ENCODE data around the gene CIAPIN1.
A peak's percentile ranks its signal among the peaks of the same experiment; 100 is the strongest.

The CIAPIN1 gene

GRCh38 chr16:57423152-57423551 lies 24.0 kb downstream of the CIAPIN1 start:
- no peak overlapping the region for H3K9ac ChIP-seq (ENCODE audit: low read depth, low read length)
- H3K4me2 ChIP-seq (ENCODE audit: insufficient read depth, low read length): no peak overlapping the region
- no peaks in the 10 kb centered on the region for H3K9me3 ChIP-seq (ENCODE audit: insufficient read depth, low read length, severe bottlenecking)
- no peak overlapping the region for H3K27ac ChIP-seq (ENCODE audit: low read length)
- DNase-seq (no peak), ATAC-seq (ENCODE audit: insufficient read depth, low read depth) (no peak)
- no peaks in the 10 kb centered on the region for H3K79me2 ChIP-seq (ENCODE audit: insufficient read depth, low read length)
- no peaks in the 10 kb centered on the region for H3K27me3 ChIP-seq (ENCODE audit: insufficient read depth, low read length, poor library complexity)
- no peak for TF ChIP-seq EZH2 (IDR thresholded peaks at IDR 0.05; ENCODE audit: borderline replicate concordance, low read depth, low read length, severe bottlenecking)
- peaks cover 8% of the 10 kb centered on the region; the same call in 1 of the 2 replicates for H3K36me3 ChIP-seq (ENCODE audit: insufficient read depth, low read length)
- H2AFZ ChIP-seq (ENCODE audit: low read depth, low read length): no peak overlapping the region
- H3K4me3 ChIP-seq (ENCODE audit: low read depth in 1 of 2, low read length in 2 of 2): no peak overlapping the region
- no peaks in the 10 kb centered on the region for H4K20me1 ChIP-seq (ENCODE audit: insufficient read depth, low read length)
- H3K4me1 ChIP-seq (ENCODE audit: insufficient read depth, low read length): peaks cover 6% of the 10 kb centered on the region; the same call in 1 of the 2 replicates

GRCh38 chr16:57422026-57422944 lies 24.9 kb downstream of the CIAPIN1 start:
- Histone ChIP-seq H3K4me1 (ENCODE audit: insufficient read depth, low read length) (peaks cover 8% of the 10 kb centered on the region), H3K79me2 (ENCODE audit: insufficient read depth, low read length) (no peaks in the 10 kb centered on the region), H3K36me3 (ENCODE audit: insufficient read depth, low read length) (peaks cover 3% of the 10 kb centered on the region; the same call in 1 of the 2 replicates), H3K27me3 (ENCODE audit: insufficient read depth, low read length, poor library complexity) (no peaks in the 10 kb centered on the region), H3K4me3 (ENCODE audit: low read depth in 1 of 2, low read length in 2 of 2) (no peak overlapping the region), H2AFZ (ENCODE audit: low read depth, low read length) (no peak overlapping the region), H4K20me1 (ENCODE audit: insufficient read depth, low read length) (no peaks in the 10 kb centered on the region), H3K4me2 (ENCODE audit: insufficient read depth, low read length) (no peak overlapping the region), H3K9me3 (ENCODE audit: insufficient read depth, low read length, severe bottlenecking) (no peaks in the 10 kb centered on the region), H3K27ac (ENCODE audit: low read length) (no peak overlapping the region), H3K9ac (ENCODE audit: low read depth, low read length) (no peak overlapping the region)
- ATAC-seq (ENCODE audit: insufficient read depth, low read depth) (no peak), DNase-seq (no peak)
- TF ChIP-seq CTCF (IDR thresholded peaks at IDR 0.05; ENCODE audit: borderline replicate concordance, extremely low read depth, low read length, poor library complexity, severe bottlenecking) (peak; percentile 39), EZH2 (IDR thresholded peaks at IDR 0.05; ENCODE audit: borderline replicate concordance, low read depth, low read length, severe bottlenecking) (no peak)

- no peaks in the 10 kb centered on the region for H3K79me2 ChIP-seq (ENCODE audit: insufficient read depth, low read length)
- no peak for ATAC-seq (ENCODE audit: insufficient read depth, low read depth)
- no peak for DNase-seq
- H3K4me3 ChIP-seq (ENCODE audit: low read depth in 1 of 2, low read length in 2 of 2): no peak overlapping the region
- H4K20me1 ChIP-seq (ENCODE audit: insufficient read depth, low read length): no peaks in the 10 kb centered on the region
- H3K27me3 ChIP-seq (ENCODE audit: insufficient read depth, low read length, poor library complexity): no peaks in the 10 kb centered on the region
- no peak overlapping the region for H3K27ac ChIP-seq (ENCODE audit: low read length)
- no peaks in the 10 kb centered on the region for H3K36me3 ChIP-seq (ENCODE audit: insufficient read depth, low read length)
- peaks cover 15% of the 10 kb centered on the region for H3K4me1 ChIP-seq (ENCODE audit: insufficient read depth, low read length)
- TF ChIP-seq CTCF (IDR thresholded peaks at IDR 0.05; ENCODE audit: borderline replicate concordance, extremely low read depth, low read length, poor library complexity, severe bottlenecking): no peak
- no peak for TF ChIP-seq EZH2 (IDR thresholded peaks at IDR 0.05; ENCODE audit: borderline replicate concordance, low read depth, low read length, severe bottlenecking)
- no peak overlapping the region for H3K4me2 ChIP-seq (ENCODE audit: insufficient read depth, low read length)
- H3K9me3 ChIP-seq (ENCODE audit: insufficient read depth, low read length, severe bottlenecking): no peaks in the 10 kb centered on the region
- no peak overlapping the region for H3K9ac ChIP-seq (ENCODE audit: low read depth, low read length)
- no peak overlapping the region for H2AFZ ChIP-seq (ENCODE audit: low read depth, low read length)
Observed at GRCh38 chr16:57419506-57419905, 27.7 kb downstream of the CIAPIN1 start.

GRCh38 chr16:57416084-57416483 lies 31.1 kb downstream of the CIAPIN1 start:
- Histone ChIP-seq H3K27me3 (ENCODE audit: insufficient read depth, low read length, poor library complexity) (no peaks in the 10 kb centered on the region), H4K20me1 (ENCODE audit: insufficient read depth, low read length) (no peaks in the 10 kb centered on the region), H3K9me3 (ENCODE audit: insufficient read depth, low read length, severe bottlenecking) (no peaks in the 10 kb centered on the region), H3K27ac (ENCODE audit: low read length) (no peak overlapping the region), H3K9ac (ENCODE audit: low read depth, low read length) (no peak overlapping the region), H2AFZ (ENCODE audit: low read depth, low read length) (no peak overlapping the region), H3K4me2 (ENCODE audit: insufficient read depth, low read length) (no peak overlapping the region), H3K4me3 (ENCODE audit: low read depth in 1 of 2, low read length in 2 of 2) (no peak overlapping the region), H3K4me1 (ENCODE audit: insufficient read depth, low read length) (peaks cover 15% of the 10 kb centered on the region), H3K79me2 (ENCODE audit: insufficient read depth, low read length) (no peaks in the 10 kb centered on the region), H3K36me3 (ENCODE audit: insufficient read depth, low read length) (no peaks in the 10 kb centered on the region)
- no peak for DNase-seq
- ATAC-seq (ENCODE audit: insufficient read depth, low read depth): no peak
- TF ChIP-seq CTCF (IDR thresholded peaks at IDR 0.05; ENCODE audit: borderline replicate concordance, extremely low read depth, low read length, poor library complexity, severe bottlenecking): no peak
- TF ChIP-seq EZH2 (IDR thresholded peaks at IDR 0.05; ENCODE audit: borderline replicate concordance, low read depth, low read length, severe bottlenecking): no peak
